GM12878 (cell line): ENCODE data around the gene MAP2K4.

Source experiments
- EZH2 ChIP-seq: IDR thresholded peaks from 2 replicates; pipeline ENCODE4 v1.6.1; 2012; ENCODE audit warnings: low read depth, mild to moderate bottlenecking, control low read depth, inconsistent platforms, low read length, borderline replicate concordance; ENCODE audit not compliant: control insufficient read depth
- POLR2A ChIP-seq: IDR thresholded peaks from 2 replicates; pipeline ENCODE4 v1.6.1; 2011; ENCODE audit warnings: low read depth, mild to moderate bottlenecking, low read length
- TF ChIP-seq, protein P1 (sequence below): fragments of 450-650 bp; IDR thresholded peaks from 2 replicates; pipeline ENCODE4 v1.6.1; 2017; ENCODE audit warnings: mild to moderate bottlenecking, low read depth, inconsistent platforms; ENCODE audit not compliant: poor library complexity, severe bottlenecking

DNA sequence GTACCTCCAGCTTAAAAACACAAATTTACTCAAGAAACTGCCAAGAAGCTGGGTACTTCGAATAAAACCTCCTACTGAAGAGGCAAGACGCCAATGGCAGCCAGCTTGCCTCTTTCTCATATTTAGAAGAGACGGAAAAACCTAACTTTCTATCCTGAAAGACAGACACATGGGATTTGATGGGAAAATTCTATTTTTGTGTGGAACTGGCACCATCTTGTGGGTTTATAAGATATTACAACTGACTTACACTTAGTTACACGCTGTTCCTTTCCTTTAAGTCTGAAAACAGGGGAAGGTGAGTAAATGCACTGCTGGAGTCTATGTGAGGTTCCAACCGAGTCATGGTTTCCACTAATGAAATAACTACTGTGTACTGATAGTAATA is 33.7 kb upstream of the MAP2K4 start:
- no peak for TF ChIP-seq EZH2
- TF ChIP-seq, protein P1, sequence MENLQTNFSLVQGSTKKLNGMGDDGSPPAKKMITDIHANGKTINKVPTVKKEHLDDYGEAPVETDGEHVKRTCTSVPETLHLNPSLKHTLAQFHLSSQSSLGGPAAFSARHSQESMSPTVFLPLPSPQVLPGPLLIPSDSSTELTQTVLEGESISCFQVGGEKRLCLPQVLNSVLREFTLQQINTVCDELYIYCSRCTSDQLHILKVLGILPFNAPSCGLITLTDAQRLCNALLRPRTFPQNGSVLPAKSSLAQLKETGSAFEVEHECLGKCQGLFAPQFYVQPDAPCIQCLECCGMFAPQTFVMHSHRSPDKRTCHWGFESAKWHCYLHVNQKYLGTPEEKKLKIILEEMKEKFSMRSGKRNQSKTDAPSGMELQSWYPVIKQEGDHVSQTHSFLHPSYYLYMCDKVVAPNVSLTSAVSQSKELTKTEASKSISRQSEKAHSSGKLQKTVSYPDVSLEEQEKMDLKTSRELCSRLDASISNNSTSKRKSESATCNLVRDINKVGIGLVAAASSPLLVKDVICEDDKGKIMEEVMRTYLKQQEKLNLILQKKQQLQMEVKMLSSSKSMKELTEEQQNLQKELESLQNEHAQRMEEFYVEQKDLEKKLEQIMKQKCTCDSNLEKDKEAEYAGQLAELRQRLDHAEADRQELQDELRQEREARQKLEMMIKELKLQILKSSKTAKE: no peak
- no peak for TF ChIP-seq POLR2A
